SH-SY5Y (cell line): ENCODE measurements around the gene UBAP1.

ENCODE experiments used
- GATA2 ChIP-seq: IDR thresholded peaks from 2 replicates; pipeline ENCODE4 v1.6.1; 2011; ENCODE audit warnings: mild to moderate bottlenecking, low read depth, low read length
- GATA3 ChIP-seq: IDR thresholded peaks from 2 replicates; pipeline ENCODE4 v1.6.1; 2011; ENCODE audit warnings: low read depth, mild to moderate bottlenecking, low read length, moderate library complexity

DNA sequence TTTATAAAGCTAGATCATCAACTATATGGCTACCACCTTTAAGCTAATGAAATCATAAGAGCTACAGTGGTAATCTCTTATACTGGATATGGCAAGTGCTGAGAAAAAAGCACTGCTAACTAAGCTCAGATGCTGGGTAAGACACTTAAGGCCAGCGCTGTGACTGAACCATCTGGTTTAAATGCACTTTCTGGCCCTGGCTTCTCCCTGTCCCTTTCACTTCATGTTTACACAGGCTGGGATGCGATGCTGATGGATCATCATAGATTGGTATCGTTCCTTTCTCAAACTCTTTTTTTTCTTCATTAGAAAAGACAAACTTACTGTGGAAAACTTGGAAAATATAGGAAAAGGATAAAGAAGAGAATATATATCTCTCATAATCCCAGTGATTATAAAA, 97.9 kb downstream of the UBAP1 start:
- peak; percentile 47; the same call in 1 of the 2 replicates for TF ChIP-seq GATA3
- peak; percentile 74 for TF ChIP-seq GATA2
